Fibroblast of peridontal ligament (primary cell): Measurements from ENCODE around the gene NMNAT2.

ENCODE experiments used
- DNase-seq: peaks from one replicate; pipeline ENCODE4 v3.0.0-alpha.2; 2010; ENCODE audit errors: extremely low read depth

Gene NMNAT2

DNA sequence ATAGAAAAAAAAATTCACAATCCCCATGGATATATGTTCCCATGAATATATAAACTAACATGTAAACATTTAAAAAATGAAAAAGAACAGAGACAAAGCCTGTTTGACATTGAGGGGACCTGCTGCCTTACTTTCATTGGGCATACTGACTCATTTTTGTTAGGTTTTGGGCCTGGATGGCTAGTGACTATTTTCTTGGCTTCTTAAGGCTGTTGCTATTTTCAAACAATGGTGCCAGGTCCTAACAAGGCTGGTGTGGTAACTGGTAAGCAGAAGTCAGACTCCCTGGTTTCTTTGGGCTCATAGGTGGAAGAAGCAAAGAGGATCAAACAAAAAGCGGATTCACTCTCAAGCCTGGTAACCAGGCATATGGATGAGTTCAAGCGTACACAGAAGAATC lies 181.1 kb downstream of the NMNAT2 start:
- DNase-seq, result peak; percentile 32

DNA sequence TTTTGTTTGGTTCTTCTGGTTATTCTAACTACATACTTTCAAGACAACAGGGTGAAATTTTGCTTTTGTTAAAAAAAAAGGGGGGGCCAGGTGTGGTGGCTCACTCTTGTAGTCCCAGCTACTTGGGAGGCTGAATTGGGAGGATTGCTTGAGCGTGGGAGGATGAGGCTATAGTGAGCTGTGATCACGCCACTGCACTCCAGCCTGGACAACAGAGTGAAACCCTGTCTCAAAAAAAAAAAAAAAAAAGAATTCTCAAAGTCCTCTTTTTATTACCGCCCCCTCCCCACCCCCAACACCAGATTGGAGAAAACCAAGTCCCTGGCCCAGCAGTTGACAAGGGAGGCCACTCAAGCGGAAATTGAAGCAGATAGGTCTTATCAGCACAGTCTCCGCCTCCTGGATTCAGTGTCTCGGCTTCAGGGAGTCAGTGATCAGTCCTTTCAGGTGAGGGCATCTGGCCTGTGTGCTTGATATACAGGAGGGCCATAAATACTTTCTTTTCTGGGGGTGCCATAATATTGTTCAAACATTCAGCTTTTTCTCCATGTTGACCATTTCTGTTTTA lies 181.9 kb downstream of the NMNAT2 start:
- DNase-seq, result no peak

DNA sequence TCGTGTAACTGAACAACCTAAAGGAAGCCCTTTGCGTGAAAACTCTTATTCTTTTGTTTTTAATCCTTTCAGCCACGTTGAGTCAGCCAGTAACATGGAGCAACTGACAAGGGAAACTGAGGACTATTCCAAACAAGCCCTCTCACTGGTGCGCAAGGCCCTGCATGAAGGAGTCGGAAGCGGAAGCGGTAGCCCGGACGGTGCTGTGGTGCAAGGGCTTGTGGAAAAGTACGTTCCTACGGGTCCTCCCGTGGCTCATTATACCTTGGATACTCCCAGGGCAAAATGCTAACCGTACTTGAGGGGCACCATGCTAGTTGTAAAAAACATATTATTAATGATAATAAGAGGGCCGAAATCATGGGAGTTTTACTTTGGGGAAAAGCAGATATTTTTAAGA lies 182.7 kb downstream of the NMNAT2 start:
- no peak for DNase-seq

DNA sequence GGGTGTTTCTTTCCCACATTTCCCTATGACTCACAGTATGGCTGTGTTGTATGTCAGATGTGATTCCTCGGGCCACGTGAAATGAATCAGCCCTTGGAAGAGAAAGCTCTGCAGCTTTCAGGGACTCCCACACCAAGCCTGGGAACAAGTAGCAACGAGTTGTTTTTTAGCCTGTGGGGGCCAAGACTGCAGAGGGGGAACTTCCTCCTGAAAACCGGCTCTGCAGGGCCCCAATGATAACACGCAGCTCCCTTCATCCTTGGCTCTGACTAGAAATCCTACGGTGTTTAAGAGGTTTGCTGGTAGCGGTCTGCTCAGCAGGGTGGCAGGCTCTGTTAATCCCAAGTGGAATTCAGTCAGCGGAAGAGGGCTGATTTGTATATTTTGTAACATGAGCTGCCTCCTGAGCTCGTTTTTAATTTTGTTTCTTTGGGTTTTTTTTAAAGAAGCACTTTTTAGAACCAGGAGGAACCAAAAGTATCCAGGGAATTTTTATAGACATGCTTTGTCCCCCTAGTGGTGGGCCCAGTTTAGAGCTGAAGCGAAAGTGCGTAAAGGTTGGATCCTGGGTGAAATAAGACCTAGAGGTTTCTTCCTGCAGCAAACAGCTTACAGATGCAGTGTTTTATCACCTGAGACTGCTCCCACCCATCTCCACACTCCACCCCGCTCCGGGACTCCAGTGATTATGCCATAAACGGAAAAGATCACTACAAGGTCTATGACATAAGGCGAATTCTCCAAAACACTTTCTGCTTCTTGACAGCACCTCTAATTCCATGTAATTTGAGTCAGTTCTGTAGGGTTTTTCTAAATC lies 183.3 kb downstream of the NMNAT2 start:
- DNase-seq, result peak; percentile 98

DNA sequence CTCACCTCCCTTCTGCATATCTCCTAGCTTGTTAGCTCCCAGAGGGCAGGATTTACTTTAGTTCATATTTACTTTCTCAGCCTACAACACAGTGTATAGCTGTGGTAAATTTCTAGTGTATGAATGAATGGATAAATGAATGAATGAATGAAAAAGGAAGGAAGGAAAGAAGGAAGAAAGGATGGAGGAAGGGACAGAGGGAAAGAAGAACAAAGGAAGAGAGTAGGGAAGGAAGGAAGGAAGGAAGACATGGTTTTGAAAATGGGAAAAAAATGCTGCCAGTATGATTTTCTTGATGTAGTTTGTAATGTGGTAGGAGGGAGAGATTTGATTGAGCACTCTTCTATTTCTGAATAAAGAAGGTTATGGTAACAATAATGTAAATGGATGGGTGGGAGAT lies 185.1 kb downstream of the NMNAT2 start:
- DNase-seq, result no peak

DNA sequence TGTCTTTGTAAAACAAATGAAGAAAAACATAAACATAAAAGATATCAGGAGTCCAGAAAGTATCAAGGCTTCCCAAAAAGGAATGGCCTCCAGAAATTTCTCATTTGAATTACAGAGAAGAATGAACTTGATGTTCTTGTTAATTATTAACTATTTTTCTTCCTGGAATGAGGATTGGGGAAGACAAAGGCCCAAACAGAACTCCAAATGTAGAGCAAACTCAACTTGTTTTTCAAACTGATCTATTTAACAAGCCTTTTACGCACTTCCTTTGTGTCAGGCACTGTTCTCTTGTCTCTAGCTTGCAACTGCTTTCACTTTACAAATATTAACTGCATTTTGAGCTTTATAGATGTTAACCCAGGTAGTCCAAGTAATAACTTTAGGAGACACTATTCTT lies 186.6 kb downstream of the NMNAT2 start:
- DNase-seq, result no peak

DNA sequence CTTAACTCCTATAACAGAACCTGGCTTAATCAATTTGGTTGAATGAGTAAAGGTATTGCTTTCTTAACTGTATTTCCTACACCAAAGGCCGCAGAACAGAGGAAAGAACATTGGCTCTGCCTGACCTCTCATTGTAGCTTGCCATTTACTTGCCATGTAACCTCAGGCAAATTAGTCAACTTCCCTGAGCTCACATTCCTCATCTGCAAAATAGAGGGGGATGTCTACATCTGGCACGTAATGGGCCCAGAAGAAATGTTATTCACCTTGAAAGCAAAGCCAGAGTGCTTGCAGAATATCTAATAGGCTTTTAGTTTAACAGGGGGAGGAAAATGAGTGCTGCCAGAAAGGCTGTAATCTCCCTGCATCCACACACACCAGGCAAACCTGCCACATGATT lies 187.8 kb downstream of the NMNAT2 start:
- DNase-seq, result no peak

DNA sequence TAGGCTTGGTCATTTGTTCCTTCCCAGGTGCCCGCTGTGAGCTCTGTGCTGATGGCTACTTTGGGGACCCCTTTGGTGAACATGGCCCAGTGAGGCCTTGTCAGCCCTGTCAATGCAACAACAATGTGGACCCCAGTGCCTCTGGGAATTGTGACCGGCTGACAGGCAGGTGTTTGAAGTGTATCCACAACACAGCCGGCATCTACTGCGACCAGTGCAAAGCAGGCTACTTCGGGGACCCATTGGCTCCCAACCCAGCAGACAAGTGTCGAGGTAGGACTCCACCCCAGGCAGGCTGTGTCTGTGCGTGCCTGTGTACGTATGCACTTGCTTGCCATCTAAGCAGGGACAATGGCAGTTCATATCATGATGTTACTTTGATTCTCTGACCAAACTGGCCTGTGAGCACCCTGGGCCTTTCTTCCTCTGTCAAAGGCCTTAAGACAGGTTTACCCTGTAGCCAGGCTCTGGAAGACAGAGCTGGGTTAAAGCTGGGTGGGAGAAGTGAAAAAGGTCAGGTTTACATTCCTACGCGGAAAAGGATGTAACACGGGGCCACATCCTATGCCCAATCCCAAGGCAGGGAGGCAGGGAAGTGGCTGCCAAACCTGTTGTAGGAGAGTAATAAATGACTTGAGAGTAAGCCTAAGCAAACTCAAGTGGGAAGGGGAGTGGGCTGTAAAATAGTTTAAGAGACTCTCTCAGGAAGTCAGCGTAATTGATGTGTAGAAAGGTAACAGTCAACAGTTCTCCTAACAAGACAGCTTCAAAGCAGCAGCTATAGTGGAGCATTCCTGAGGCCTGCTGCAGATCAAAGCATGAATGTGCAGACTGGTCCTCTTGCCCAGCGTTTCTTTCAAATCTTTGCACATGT lies 189.6 kb downstream of the NMNAT2 start:
- DNase-seq, result no peak

DNA sequence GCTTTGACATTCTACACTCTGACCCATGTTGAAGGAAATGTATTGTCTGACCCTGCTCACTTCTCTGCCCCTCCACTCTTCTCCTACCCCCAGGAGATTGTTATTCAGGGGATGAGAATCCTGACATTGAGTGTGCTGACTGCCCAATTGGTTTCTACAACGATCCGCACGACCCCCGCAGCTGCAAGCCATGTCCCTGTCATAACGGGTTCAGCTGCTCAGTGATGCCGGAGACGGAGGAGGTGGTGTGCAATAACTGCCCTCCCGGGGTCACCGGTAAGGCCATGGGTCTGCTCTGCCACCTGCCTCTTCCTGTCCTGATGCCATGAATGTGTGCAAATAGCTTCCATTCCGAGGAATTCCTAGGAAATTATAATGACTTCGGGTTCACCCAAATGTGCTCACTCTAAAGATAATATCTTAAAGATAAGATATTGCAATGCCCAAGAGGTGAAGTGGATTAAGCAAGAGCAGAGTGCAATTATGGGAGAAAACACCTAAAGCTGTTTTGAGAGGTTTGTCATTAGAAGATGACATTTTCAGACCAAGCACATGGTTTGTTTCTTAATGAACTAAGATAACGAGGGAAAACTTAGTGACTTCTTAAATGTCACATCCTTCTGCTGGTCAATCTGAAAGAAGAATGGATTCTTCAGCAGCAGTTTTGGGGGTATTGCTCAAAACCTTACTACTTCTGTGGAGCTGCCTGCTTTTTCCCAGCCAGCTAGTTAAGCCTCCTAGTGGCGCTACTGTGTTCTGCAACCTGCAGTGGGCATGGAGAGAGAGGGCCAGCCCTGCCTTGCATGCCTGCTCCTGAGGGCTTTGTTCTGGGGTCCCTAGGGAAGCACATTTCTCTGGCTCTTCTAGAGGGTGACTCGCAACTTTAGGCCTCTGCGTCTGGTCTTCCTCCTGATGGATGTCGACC lies 190.5 kb downstream of the NMNAT2 start:
- DNase-seq, result peak; percentile 49

DNA sequence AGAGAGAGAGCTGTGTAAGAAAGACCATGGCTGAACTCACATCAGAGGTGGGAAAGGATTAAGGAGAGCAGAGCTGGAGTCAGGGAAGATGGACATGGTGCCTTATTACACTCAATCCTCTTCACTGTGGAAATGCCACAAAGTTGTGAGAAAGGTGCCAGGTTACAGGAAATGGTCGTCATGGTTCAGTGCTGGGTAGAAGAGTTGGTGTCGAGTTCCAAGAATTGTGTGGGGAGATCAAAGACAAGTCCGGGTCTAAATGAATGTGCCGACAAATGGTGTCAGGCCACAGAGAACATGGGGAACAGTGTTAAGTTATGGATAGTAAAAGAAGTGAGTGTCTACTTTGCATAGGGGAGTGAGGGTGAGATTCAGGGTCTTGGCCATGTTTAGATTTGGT lies 191.2 kb downstream of the NMNAT2 start:
- DNase-seq, result no peak

DNA sequence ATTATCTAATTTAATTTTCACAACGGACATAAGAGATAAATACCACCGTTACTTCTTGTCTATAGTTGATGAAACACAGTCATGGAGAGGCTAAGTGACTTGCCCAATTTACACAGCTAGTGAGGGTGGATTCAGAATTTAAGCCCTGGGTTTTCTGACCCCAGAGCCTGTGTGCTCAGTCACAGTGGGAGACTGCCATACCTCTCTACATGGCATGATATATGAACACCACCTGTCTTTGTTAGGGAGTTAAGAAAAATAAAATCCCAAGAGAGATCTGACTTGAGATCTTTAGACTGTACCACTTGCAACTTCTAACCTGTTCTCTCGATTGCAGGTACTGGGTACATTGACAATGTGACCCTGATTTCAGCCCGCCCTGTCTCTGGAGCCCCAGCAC lies 191.8 kb downstream of the NMNAT2 start:
- no peak for DNase-seq

DNA sequence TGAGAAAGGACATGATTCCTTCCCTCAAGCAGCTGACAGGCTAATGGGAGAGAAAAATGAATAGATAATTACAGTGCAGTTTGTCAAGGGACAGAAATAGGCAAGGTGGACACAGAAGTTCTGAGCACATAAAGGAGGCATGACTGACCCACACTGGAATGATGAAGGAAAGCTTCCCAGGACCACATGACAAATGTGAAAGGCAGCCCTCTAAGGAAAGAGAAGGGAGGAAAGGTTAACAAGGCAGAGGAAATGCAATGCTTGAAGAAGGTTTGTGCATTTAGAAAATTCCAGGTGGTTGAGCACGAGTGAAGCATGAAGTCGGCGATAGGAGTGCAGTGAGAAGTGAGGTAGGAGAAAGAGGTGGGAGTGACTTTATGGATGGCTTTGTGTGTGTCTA lies 194.7 kb downstream of the NMNAT2 start:
- no peak for DNase-seq

DNA sequence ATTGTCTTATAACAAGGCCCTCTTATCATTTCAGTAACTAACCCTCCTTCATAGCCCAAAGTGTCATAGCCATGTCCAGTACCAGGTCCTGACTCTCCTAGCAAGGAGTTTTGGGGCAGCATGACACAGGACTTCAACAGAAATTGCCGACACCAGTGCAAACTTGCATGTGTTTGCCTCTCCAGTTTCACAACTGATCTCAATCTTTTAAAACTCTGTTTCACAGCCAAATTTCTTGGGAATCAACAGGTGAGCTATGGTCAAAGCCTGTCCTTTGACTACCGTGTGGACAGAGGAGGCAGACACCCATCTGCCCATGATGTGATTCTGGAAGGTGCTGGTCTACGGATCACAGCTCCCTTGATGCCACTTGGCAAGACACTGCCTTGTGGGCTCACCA lies 195.3 kb downstream of the NMNAT2 start:
- DNase-seq, result no peak

DNA sequence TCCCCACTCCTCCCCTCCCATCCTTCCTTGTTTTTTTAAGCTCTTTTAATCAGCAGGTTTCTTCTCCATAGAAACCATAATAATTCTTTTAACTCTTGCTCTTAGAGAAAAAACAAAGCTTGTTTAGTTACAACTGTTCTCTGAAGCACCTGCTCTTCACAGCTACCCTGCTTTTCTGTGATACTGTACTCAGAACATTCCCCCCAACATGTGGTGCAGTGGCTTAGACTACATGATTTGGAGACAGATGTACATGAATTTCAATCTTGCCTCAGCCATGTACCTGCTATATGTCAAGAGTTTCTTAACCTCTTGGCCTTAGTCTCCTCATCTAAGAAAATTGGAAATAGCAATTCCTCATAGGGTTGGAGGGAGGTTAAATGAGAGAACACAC lies 198.6 kb downstream of the NMNAT2 start:
- no peak for DNase-seq

DNA sequence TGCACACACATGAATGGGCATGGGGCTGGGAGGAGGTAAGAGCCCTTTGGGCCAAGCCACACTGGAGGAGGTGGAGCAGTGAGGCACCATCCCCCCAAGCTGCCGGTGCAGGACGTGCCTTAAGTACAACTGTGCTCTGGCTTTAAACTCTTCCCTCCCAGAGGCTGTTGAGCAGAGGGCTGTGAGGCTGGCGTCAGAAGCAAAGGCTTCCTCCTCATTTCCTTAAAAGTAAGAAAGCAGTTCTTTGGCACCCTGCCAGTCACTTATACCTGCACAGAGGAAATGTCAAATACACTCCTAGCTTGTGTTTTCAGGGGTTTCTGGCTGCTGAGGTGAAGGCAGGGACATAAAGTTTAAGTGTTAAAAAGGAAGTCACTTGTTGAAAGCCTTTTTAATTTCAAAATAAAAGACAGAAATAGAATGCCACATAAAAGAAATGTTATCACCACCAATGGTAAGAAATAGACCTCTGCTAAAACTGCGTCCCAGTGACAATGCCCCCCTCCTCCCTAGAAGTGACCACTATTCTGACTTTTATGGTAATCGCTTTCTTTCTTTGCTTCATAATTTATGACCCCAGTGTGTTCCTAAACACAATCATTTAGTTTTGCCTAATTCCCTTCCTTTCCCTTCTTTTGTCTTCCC lies 199.1 kb downstream of the NMNAT2 start:
- DNase-seq, result no peak

DNA sequence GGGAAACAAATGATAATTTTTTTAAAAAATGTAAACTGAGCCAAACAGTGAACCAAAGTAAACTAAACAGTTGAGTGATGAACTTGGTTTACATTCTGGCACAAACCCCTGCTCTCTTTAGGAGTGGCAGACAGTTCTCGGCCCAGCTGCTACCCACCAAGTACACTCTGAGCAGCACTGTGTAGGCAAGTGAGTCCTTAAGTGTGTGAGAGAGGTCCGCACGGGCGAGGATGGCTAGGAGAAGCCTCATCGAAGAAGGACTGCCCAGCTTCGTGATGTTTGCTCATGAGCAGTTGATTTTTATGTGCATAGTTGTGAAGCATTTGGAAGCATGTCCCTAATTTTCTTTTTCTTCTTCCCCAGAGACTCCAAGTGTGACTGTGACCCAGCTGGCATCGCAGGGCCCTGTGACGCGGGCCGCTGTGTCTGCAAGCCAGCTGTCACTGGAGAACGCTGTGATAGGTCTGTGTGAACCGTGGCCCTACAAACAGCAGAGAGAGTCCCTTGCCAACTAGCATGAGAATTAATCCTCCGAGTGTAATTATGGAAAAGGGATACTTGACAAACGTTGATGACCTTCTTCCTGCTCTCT lies 200.1 kb downstream of the NMNAT2 start:
- DNase-seq, result no peak

DNA sequence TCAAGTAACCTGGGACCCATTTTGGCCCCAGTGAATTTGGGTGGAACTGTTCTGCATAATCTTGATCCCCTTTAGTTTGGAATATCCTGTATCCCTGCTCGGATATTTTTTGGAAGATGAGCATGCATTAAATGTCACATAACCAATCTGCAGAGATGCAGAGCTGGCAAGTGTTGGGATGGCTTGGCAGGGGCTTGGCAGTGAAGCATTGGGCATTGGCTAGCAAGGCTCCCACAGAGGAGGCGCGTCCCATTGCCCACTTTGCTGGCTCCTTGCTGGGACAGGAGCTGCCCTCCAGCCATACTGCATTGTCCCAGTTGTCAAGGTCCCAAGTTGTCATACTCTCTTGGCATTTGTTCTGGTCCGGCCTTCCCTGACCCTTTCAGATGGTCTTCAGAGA lies 202.2 kb downstream of the NMNAT2 start:
- DNase-seq, result no peak

DNA sequence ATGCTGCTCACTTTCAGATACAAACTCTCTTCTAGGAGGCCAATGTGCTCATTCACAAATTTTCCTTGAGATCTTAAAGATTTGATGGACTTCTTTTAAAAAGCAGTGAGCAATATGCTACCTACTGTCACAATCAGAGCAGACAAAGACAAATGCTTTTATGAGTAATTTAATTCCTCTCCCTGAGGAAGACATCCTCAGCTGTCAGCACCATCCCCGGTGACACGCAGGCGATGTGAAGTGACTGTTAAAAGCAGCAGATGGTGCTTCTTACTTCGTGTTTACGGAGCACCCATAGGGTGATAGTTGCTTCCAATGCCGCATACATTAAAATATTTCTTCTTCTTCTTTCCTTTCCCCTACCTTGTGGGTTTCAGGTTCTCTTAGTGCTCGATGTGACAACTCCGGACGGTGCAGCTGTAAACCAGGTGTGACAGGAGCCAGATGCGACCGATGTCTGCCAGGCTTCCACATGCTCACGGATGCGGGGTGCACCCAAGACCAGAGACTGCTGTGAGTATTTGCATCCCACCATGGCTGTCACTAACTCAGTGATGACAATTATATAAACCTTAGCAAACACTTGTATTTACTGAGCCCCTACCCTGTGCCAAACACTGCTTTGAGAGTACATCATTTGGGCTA lies 203.0 kb downstream of the NMNAT2 start:
- no peak for DNase-seq

DNA sequence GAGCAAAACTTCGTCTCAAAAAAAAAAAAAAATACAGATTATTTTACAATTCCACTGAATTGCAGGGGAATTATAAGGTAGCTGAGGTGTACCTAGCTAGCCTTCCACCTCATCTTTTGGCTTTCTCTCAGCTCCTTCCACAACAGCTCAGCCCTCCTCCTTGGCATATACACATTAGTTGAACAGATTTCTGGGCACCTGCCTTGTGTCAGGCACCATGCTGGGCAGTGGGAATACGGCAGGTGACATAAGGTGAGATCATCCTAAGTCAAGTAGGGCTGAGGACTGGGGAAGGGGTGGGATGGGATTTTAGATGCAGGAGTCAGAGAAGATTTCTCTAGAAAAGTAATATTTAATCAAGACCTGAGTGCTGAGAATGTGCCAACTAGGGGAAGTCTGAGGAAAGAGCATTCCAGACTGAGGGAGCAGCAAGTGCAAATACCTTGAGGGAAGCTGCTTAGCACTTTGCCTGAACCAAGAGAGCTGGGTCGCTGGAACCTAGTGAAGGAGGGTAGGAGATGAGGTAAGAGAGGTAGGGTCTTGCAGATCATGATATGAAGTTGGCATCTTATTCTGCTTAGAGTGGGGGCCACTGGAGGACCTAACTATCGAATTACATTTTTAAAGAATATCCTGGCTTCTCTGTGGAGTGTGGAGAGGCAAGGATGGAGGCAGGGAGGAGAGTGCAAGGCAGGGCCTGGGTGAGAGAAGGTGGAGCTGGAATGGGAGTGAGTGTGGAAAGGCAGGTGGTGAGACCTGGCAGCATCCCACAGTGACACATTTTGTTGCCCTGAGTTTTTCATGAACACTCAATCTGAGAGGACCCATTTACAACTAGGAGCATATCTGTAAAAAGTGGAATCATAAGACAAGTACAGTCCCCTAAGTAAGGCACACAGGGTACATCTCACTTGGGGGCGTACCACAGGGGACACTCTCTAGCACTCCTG lies 203.9 kb downstream of the NMNAT2 start:
- DNase-seq, result no peak
